Heart left ventricle (tissue), 16 donors: ENCODE measurements around the gene TRIP12. TPM values are rescaled to one million over a fixed set of nuclear protein-coding genes. Genes with fewer than 3 reads are reported as not detected.
"Not testable (repeated sequence)": the region's sequence is repeated elsewhere in the genome, so short reads cannot be mapped to it uniquely, and the experiment has no call there.

Experiments used
- ATAC-seq, 4 donors: fragments of 200-7000 bp; cut with Tn5 transposase; one replicate each; pipeline ENCODE4 v1.9.1; 2020 to 2022; ENCODE audit warnings: moderate library complexity in 4 of 4, mild to moderate bottlenecking in 3 of 4, moderate number of reproducible peaks in 1 of 4
- DNase-seq, 5 donors: peaks; one replicate each; pipeline ENCODE4 v3.0.0-alpha.2; 2020
- H3K27ac ChIP-seq, 12 donors: fragments of 200-600 bp; sonication (generic) in 4 of 12; one replicate each; pipeline versions ENCODE4 v1.5.0 to v1.8.0; 2016 to 2022; ENCODE audit warnings: mild to moderate bottlenecking in 2 of 12
- H3K27me3 ChIP-seq, 9 donors: fragments of 200-600 bp; sonication (generic) in 2 of 9; one replicate each; pipeline versions ENCODE4 v1.5.1 to v1.8.0; 2016 to 2022; ENCODE audit warnings: mild to moderate bottlenecking in 3 of 9
- H3K36me3 ChIP-seq, 9 donors: fragments of 200-600 bp; sonication (generic) in 2 of 9; one replicate each; pipeline versions ENCODE4 v1.5.0 to v1.8.0; 2018 to 2022; ENCODE audit warnings: mild to moderate bottlenecking in 2 of 9
- H3K4me1 ChIP-seq, 12 donors: fragments of 200-600 bp; sonication (generic) in 4 of 12; one replicate each; pipeline versions ENCODE4 v1.5.0 to v1.8.0; 2016 to 2022; ENCODE audit warnings: mild to moderate bottlenecking in 3 of 12
- H3K4me3 ChIP-seq, 12 donors: fragments of 200-600 bp; sonication (generic) in 4 of 12; one replicate each; pipeline versions ENCODE4 v1.5.0 to v1.8.0; 2017 to 2022; ENCODE audit warnings: mild to moderate bottlenecking in 9 of 12, moderate library complexity in 4 of 12
- H3K9me3 ChIP-seq, 12 donors: fragments of 200-600 bp; sonication (generic) in 4 of 12; one replicate each; pipeline versions ENCODE4 v1.5.0 to v1.8.0; 2016 to 2022; ENCODE audit warnings: mild to moderate bottlenecking in 1 of 12
- POLR2A ChIP-seq, 2 donors: fragments of 450-650 bp; IDR thresholded peaks; one replicate each; pipeline ENCODE4 v1.6.1; 2017; ENCODE audit warnings: antibody characterized with exemption in 2 of 2, mild to moderate bottlenecking in 2 of 2, moderate library complexity in 2 of 2
- WGBS, 4 donors: extraction: QIAGEN DNeasy Blood & Tissue Kit in 2 of 4; methylation state at CpG; one replicate each; pipeline versions ENCODE4 v1.1.5 to v1.1.7; 2013 to 2018; 5-methylcytosine and 5-hydroxymethylcytosine counted together
- intact Hi-C, 10 donors: fragments of 100-400 bp; cut with DNase I; formaldehyde crosslinking; loops; one replicate each; pipeline versions ENCODE4 v1.11.1 to v1.14.2; 2022
- polyA plus RNA-seq, 2 donors: library from polyadenylated mRNA; stranded (reverse); fragments of 200-250 nt; gene quantifications; one replicate each; pipeline ENCODE4 v1.2.3, GENCODE V29; 2013
- total RNA-seq, 9 donors: library from RNA; depleted of rRNA in 2 of 9; stranded (reverse); fragments of >200 nt in 2 of 9; fragmentation: NEBNext Ultra II Directional in 3 of 9; extraction: Animal tissue kit (Norgen Biotek cat#: 25700) in 3 of 9; gene quantifications; one replicate each; pipeline versions ENCODE4 v1.1.0 to v1.2.4, GENCODE V29; 2016 to 2023
- TF ChIP-seq, protein P1 (sequence below), 12 donors: fragments of 200-600 bp; sonication (generic) in 4 of 12; IDR thresholded peaks; one replicate each; pipeline versions ENCODE4 v1.5.0 to v1.8.0; 2018 to 2022; ENCODE audit warnings: antibody characterized with exemption in 12 of 12, mild to moderate bottlenecking in 5 of 12
- donor health status: ischemic (EF 13 %, LVEDD 7.1; RV severe dilation, severe dysfunction).
- donor health status: healthy with polysubstance abuse.
- donor health status: DM: no; HTN: yes; CAD: no.
- donor health status: DM: no; HTN: no; CAD: no.
- donor health status: ischemic (EF 25% LVEDD 6.9; RV normal size, moderate dysfunction).
- donor health status: ischemic (EF 25% LVEDD 5.7; RV mildly dilated, moderate dysfunction).
- donor health status: healthy.
- donor health status: DM: yes; HTN: yes; CAD: no.
- donor health status: ischemic (EF 35%, LVEDD 5.7; RV mildly dilated, moderate dysfunction).
- donor health status: nonischemic (EF 11% LVEDD 7.7; RV severe dilation, severe dysfunction).
- donor health status: DM: yes; HTN: yes; CAD: no.
- donor health status: PGD.
- donor health status: ischemic (EF 29% LVEDD 5.4; RV normal size, mild dysfunction).
- donor health status: nonischemic (EF 23%, LVEDD 6.1; RV moderate dilation, normal function).

The TRIP12 gene
- total and polyA plus RNA-seq, 11 donors = 16.1 to 245 (median 193) TPM

DNA sequence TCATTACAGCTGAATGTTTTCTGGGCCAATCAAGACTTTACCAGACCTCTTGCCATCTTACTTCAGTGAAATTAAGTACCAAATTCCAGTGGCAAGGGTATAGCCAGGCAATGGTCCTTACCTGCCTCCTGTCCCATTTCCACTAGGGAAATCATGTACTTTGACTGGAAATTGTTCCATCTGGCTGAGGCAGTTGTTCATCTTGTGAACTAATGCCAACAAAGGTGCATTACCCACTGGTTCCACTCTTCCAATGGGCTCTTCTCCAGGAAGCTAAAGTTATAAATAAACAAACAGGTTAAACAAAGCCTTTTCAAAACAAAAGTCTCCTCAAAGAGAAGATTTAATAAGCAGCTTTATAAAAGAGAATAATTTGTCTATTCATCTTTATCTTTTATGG lies 126.8 kb downstream of the TRIP12 start:
- intact Hi-C loops = no loop called here
- ATAC-seq = no peak
- Histone ChIP-seq H3K4me3 (no peak overlapping the region), H3K36me3 (peaks cover 2 to 100% (median 97%) of the 10 kb centered on the region in 9 donors), H3K9me3 (no peaks in the 10 kb centered on the region), H3K27ac (no peak overlapping the region), H3K27me3 (no peaks in the 10 kb centered on the region), H3K4me1 (peaks cover 0 to 21% (median 8%) of the 10 kb centered on the region in 12 donors)
- DNase-seq = no peak
- TF ChIP-seq, protein P1, sequence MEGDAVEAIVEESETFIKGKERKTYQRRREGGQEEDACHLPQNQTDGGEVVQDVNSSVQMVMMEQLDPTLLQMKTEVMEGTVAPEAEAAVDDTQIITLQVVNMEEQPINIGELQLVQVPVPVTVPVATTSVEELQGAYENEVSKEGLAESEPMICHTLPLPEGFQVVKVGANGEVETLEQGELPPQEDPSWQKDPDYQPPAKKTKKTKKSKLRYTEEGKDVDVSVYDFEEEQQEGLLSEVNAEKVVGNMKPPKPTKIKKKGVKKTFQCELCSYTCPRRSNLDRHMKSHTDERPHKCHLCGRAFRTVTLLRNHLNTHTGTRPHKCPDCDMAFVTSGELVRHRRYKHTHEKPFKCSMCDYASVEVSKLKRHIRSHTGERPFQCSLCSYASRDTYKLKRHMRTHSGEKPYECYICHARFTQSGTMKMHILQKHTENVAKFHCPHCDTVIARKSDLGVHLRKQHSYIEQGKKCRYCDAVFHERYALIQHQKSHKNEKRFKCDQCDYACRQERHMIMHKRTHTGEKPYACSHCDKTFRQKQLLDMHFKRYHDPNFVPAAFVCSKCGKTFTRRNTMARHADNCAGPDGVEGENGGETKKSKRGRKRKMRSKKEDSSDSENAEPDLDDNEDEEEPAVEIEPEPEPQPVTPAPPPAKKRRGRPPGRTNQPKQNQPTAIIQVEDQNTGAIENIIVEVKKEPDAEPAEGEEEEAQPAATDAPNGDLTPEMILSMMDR (IDR thresholded peaks at IDR 0.05) = no peak
- no peak for TF ChIP-seq POLR2A (IDR thresholded peaks at IDR 0.05)

DNA sequence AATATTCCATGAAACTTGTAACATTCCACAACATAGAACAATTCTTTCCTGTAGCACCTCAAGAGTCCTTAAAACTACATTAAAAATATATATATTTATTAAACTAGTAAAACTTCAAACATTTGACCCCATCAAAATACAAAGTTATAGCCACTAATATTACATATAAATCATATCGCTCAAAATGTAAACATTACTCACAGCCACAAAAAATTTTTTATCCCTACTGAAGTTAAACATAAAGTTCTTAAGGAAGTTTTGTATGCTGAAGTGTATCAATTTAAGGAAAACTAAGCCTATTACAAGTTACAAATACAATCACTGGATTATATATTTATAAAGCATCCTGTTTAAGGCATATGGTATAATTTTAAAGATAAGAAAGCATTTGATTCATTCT lies 127.2 kb downstream of the TRIP12 start:
- Histone ChIP-seq H3K4me1 (peaks cover 0 to 21% (median 8%) of the 10 kb centered on the region in 12 donors), H3K9me3 (no peaks in the 10 kb centered on the region), H3K36me3 (peaks cover 2 to 100% (median 98%) of the 10 kb centered on the region in 9 donors), H3K27ac (no peak overlapping the region), H3K27me3 (no peaks in the 10 kb centered on the region), H3K4me3 (no peak overlapping the region)
- TF ChIP-seq, protein P1 (IDR thresholded peaks at IDR 0.05) = no peak
- no peak for TF ChIP-seq POLR2A (IDR thresholded peaks at IDR 0.05)
- DNase-seq (no peak), ATAC-seq (no peak)
- intact Hi-C loops = no loop called here
- 95 to 100% (median 96%) methylated on average over 1 of the region's 1 CpG for WGBS, 4 donors

DNA sequence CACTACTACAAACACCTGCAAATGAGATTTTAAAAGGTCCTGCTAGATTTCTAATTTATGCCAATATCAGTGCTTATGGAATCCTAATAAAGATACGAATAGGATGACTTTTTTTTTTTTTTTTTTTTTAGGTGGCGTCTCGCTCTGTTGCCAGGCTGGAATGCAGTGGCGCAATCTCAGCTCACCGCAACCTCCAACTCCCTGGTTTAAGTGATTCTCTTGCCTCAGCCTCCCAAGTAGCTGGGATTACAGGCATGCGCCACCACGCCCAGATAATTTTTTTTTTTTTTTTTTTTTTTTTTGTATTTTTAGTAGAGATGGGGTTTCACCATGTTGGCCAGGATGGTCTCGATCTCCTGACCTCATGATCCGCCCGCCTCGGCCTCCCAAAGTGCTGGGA lies 135.5 kb downstream of the TRIP12 start:
- ATAC-seq, DNase-seq, H3K27me3 ChIP-seq, H3K4me1 ChIP-seq, H3K27ac ChIP-seq, H3K9me3 ChIP-seq, H3K4me3 ChIP-seq: not testable (repeated sequence)
- intact Hi-C loops = loop anchor here in 1 of 10 donors (10.0 kb wide), 1 partner anchor 829 kb away; no protein-coding TSS in a partner anchor
- 96 to 97% (median 97%) methylated on average over 11 of the region's 11 CpGs for WGBS, 4 donors
- H3K36me3 ChIP-seq = peaks cover 0 to 98% (median 87%) of the 10 kb centered on the region in 9 donors

DNA sequence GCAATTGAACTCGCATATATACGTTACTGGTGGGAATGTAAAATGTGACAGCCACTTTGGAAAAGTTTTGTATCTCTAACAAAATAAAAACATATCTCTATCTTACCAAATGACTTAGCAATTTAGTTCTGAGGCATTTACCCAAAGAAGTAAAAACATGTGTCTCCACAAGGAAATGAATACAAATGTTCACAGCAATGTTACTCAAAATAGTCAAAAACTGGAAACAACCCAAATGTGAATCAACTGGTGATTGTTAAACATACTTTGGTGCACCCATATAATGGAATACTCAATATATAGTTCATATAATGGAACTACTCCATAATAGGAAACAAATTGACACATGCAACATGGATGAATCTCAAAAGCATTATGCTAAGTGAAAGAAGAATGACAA lies 137.0 kb downstream of the TRIP12 start:
- Histone ChIP-seq H3K27me3 (no peaks in the 10 kb centered on the region), H3K4me3 (no peak overlapping the region), H3K9me3 (no peaks in the 10 kb centered on the region), H3K27ac (no peak overlapping the region), H3K4me1 (peaks cover 0 to 11% (median 3%) of the 10 kb centered on the region in 12 donors), H3K36me3 (peaks cover 0 to 96% (median 75%) of the 10 kb centered on the region in 9 donors)
- TF ChIP-seq POLR2A (IDR thresholded peaks at IDR 0.05) = no peak
- TF ChIP-seq, protein P1 (IDR thresholded peaks at IDR 0.05) = no peak
- intact Hi-C loops = loop anchor here in 3 of 10 donors (5.0 to 10.0 kb wide), 3 partner anchors 138 to 830 kb away; partner anchors contain the start of genes FBXO36 (in 1 of the 3) and TRIP12 (in 1 of the 3)
- ATAC-seq = no peak
- WGBS, 4 donors = 86 to 95% (median 91%) methylated on average over 2 of the region's 2 CpGs
- no peak for DNase-seq
